ENCODE results near the gene ADGRV1.

DNA sequence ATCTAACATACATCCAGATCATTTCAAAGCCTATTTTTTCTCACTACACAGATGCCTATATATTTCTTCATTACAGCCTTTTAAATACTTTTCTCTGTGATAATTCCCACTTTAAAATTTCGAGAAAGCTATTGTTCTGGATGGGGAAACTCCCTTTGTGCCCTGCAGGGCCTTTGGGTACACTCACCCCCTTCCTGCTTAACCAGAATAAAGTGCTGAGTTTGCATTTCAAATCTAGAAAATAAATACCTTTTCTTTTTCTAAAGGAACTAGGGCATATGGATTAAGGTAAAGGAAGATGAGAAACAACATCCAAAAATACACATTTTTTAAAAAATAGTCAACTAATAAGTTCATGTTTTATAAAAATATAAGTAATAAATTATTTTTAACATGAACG is 323.9 kb downstream of the ADGRV1 start:
- TF ChIP-seq, protein P1, sequence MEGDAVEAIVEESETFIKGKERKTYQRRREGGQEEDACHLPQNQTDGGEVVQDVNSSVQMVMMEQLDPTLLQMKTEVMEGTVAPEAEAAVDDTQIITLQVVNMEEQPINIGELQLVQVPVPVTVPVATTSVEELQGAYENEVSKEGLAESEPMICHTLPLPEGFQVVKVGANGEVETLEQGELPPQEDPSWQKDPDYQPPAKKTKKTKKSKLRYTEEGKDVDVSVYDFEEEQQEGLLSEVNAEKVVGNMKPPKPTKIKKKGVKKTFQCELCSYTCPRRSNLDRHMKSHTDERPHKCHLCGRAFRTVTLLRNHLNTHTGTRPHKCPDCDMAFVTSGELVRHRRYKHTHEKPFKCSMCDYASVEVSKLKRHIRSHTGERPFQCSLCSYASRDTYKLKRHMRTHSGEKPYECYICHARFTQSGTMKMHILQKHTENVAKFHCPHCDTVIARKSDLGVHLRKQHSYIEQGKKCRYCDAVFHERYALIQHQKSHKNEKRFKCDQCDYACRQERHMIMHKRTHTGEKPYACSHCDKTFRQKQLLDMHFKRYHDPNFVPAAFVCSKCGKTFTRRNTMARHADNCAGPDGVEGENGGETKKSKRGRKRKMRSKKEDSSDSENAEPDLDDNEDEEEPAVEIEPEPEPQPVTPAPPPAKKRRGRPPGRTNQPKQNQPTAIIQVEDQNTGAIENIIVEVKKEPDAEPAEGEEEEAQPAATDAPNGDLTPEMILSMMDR (IDR thresholded peaks at IDR 0.05; ENCODE audit: low read depth, low read length), result no peak
- TF ChIP-seq POLR2A (IDR thresholded peaks at IDR 0.05; ENCODE audit: extremely low read depth, insufficient read length) (no peak), MYC (IDR thresholded peaks at IDR 0.05; ENCODE audit: low read depth, low read length) (no peak)
- TF ChIP-seq, protein P2, sequence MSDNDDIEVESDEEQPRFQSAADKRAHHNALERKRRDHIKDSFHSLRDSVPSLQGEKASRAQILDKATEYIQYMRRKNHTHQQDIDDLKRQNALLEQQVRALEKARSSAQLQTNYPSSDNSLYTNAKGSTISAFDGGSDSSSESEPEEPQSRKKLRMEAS (IDR thresholded peaks at IDR 0.05; ENCODE audit: low read depth, low read length), result no peak

Measured in NB4 (cell line).